ENCODE data around the gene NT5DC4.

Gene NT5DC4

DNA sequence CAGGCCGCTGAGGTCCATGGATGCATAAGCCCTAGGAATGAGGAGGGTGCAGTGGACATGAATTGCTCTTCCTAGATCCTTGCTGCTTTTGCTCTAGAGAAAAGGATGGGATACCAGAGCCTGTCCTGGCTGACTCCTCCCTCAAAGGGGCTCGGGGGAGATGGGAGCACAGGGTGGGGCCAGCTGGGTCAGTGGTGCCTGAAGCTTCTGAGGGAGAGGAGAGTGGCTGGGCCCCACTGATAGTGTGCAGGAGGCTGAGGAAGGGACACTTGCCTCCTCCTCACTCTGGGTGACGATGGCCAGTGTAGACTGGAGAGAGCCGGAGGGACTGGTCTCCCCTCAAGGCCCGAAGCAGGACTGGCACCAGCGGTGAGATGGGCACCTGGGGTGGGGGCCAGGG, at the start of gene NT5DC4:
TSS of gene NT5DC4 (plus strand) at position 236 of the 400 bp plus-strand sequence. CDS start at position 296, 60 bp downstream.
- no peak for DNase-seq (ENCODE audit: low spot score)

- DNase-seq (ENCODE audit: low spot score) = no peak
Observed at GRCh38 chr2:112671801-112672200, 49.0 kb upstream of the NT5DC4 start.

GRCh38 chr2:112673008-112673407, 47.8 kb upstream of the NT5DC4 start:
- no peak for DNase-seq (ENCODE audit: low spot score)

DNA sequence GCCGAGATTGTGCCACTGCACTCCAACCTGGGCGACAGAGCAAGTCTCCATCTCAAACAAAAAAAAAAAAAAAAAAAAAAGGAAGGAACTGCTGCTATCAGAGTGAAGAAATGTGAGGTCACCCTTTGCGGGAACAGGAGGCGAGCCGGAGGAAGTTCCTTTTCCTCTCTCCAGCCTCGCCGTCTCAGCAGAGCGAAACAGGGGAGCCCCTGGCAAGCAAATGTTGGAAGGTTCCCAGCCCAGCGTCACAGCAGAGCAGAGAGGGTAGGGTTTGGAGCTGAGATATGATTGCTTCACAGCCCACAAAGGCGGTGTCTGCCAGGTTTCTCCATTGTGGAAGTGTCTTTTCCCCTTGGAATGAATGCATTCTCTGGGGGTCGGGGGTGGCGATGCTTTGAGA, 46.6 kb upstream of the NT5DC4 start:
- DNase-seq (ENCODE audit: low spot score) = no peak

DNA sequence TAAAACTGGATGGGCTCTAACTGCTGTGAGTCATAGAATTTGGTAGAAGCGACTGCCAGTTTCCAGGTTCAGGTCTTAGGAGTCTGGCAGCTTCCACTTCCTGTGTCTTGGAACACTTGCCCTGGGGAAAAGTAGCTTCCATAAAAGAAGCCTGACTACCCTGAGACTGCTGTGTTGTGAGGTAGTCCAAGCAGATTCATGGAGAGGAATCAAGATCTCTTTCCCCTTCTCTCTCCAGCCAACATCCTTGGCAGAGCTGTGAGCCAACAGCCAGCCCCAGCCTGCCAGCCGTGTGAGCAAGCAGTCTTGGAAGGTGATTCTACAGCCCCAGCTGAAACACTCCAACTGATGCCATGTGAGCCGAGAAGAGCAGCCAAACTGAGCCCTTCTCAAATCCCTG, 41.3 kb upstream of the NT5DC4 start:
- no peak for DNase-seq (ENCODE audit: low spot score)

DNA sequence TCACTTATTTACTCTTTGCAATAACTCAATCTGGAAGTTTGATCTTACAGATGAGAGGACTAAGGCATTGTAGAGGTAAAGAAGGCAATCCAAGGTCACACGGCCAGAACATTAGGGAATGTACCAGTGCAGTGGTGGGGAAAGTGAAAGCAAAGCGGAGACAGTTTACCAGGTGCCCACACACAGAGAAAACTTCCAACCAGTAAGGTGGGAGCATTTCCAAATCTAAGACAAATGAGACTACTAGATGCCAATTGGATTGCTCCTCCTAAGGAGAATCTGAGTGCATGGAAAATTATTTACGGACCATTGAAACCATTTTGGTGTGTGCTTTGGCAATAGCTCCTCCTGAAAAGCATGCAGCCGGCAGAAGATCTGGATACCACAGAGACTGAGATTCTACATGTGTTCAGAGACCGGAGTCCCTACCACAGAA, 40.1 kb upstream of the NT5DC4 start:
- no peak for DNase-seq (ENCODE audit: low spot score)

GRCh38 chr2:112682101-112682500, 38.7 kb upstream of the NT5DC4 start:
- no peak for DNase-seq (ENCODE audit: low spot score)

DNA sequence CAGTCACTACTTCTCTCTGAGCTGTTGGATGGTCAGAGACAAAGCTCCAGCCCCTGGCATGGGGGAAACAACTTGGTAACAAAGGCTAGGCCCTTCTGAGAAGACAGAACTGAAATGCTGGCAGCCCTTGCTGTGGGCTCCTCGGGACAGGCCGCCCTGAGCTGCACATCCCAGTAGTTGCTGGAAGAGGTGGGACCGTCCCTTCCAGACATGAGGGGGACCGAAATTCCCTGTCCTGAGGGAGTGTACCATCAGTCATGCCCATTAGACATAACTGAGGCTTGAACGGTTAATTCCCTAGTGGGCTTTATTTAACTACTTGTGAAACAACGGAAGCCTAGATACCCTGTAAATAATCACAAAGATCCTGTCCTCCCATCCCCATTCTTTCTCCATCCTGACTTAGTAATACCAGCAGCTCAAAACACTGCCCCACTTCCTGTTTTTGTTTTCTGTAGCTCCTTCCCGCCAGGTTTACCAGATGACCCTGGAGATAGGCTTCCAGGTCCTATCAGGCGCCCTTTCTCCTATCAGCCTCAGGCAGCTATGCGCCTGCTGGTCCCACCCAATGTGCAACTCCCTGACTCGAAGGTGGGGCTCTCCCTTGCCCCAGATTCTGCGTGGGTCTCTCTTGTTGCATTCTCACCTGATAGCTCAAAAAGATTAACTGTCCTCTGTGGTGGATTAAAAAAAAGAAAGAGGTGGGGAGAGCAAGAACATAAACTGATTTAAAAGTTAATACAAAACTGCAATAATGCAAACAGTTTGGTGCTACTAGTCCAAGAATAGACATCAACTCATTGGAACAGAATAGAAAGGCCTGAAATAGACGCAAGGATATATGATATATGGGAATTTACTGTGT, 37.0 kb upstream of the NT5DC4 start:
- no peak for DNase-seq (ENCODE audit: low spot score)

DNA sequence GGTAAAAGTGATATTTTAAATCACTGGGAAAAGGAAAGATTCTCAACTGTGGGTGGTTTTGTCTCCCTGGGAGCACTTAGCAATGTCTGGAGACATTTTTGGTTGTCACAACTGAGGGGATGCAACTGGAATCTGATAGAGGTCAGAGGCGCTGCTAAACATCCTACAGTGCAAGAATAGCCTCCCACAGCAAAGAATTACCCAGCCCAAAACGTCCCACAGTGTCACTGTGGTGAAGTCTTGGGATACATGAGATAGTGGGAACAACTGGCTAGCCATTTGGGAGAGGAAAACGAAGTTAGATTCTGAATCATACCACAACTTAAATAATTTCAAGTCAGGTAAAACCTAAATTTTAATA, 36.4 kb upstream of the NT5DC4 start:
- no peak for DNase-seq (ENCODE audit: low spot score)

GRCh38 chr2:112685271-112685884, 35.4 kb upstream of the NT5DC4 start:
- no peak for DNase-seq (ENCODE audit: low spot score)

GRCh38 chr2:112686348-112687217, 34.2 kb upstream of the NT5DC4 start:
- DNase-seq (ENCODE audit: low spot score) = no peak

DNA sequence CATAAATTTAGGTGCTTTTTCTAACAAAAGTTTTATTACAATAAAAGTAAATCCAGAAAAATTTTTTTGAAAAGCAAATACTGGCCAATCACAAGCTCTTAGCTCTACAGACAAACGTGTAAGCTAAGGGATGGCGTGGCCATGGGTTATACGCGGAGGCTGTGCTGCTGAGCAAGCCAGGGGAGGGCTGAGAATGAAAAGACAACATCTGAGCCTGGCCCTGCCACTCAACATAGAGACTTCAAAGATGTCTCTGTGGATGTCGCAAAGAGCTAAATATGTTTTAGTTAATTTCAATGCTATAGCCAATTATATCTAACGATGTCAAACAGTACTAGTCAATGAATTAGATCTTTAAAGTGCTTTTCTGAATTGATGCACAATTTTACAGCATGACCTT, 33.3 kb upstream of the NT5DC4 start:
- no peak for DNase-seq (ENCODE audit: low spot score)

DNA sequence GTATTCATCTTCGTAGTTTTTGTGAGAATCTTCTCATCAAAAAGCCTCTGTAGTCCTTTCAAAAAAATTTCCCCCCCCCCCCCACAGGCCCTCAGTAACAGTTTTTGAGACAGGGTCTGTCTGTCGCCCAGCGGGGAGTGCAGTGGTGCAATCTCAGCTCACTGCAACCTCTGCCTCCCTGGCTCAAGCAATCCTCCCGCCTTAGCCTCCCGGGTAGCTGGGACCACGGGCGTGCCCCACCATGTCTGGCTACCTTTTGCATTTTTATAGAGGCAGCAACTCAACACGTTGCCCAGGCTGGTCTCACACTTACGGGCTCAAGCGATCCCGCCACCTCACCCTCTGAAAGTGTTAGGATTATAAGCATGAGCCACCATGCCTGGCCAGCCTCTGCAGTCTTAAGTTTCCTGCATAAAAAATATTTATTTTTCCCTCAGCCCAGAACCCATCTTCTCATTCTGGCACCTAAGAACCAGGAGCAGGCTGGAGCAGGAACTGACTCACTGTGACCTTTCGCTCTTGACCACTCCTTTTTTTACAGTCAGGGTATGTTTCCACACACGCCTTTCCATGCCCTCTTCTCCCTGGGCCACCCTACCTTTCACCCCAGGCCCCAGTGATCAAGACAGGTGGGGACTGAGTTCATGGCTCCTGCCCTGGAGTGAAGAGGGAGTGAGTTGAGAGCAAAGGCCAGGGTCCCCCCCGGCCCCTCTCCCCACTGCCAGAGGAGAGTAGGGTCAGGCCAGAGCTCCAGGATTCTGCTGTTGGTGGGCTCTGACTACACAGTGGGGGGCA, 32.5 kb upstream of the NT5DC4 start:
- DNase-seq (ENCODE audit: low spot score) = no peak

DNA sequence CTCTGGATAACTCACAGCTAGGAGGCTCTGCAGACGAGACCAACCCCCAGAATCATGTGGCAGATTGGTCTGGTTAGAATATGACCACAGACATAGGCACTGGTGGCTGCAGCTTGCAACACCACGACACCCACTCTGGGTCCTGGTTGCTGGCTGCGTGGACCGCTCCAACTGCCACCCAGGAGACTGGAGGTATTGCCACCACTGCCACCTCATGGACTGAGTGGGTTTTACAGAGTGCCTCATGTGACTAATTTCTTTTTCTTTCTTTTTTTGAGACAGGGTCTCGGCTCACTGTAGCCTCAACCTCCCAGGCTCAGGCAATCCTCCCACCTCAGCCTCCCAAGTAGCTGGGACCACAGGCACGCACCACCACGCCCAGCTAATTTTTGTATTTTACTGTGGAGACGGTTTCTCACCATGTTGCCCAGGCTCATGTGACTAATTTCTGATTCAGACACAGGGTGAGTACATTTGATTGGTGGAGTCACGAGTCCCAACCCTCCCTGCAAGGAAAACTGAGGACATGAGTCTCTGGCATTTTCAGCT, 29.9 kb upstream of the NT5DC4 start:
- DNase-seq (ENCODE audit: low spot score) = peak; percentile 59

- no peak for DNase-seq (ENCODE audit: low spot score)
Observed at GRCh38 chr2:112691881-112692281, 28.9 kb upstream of the NT5DC4 start.

GRCh38 chr2:112692495-112692911, 28.3 kb upstream of the NT5DC4 start:
- DNase-seq (ENCODE audit: low spot score) = peak; percentile 59

GRCh38 chr2:112692918-112693317, 27.9 kb upstream of the NT5DC4 start:
- DNase-seq (ENCODE audit: low spot score) = no peak

GRCh38 chr2:112693596-112693995, 27.2 kb upstream of the NT5DC4 start:
- DNase-seq (ENCODE audit: low spot score) = no peak

DNA sequence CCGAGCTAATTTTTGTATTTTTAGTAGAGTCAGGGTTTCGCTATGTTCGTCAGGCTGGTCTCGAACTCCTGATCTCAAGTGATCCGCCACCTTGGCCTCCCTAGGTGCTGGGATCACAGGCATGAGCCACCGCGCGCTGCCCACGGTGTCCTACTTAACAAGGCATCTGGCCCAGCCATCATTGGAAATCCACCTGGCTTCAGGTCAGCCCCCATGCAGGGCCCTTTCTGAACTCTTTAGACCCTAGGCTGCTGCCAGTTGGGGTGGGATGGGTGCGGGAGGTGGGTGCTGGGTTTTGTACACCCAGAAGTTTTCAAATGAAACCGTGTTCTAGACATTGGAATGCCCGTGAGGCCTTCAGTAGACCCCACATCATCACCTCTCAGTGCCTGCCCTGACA, 26.6 kb upstream of the NT5DC4 start:
- no peak for DNase-seq (ENCODE audit: low spot score)

GRCh38 chr2:112698834-112699515, 21.8 kb upstream of the NT5DC4 start:
- no peak for DNase-seq (ENCODE audit: low spot score)

All from HuH-7 (cell line).